ENCODE data around the gene PDZD2. TPM values are rescaled to one million over a fixed set of nuclear protein-coding genes. Genes with fewer than 3 reads are reported as not detected.

The PDZD2 gene
- total RNA-seq, 1 donor from 2014 or later = 42.7 TPM

DNA sequence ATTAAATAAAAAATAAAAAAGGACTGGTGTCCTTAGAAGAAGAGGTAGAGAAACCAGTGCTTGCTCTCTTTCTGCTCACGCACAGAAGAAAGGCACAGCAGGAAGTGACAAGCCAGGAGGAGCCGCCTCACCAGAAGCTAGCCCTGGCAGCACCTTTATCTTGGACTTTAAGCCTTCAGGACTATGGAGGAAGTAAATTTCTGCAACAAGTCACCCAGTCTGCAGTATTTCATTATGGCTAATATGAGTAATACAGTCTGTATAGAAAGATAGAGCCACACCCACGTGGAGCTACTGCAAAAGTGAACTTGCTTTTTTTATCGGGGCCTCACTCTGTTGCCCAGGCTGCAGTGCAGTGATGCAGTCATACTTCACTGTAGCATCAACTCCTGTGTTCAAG is 68.4 kb downstream of the PDZD2 start:
- H3K36me3 ChIP-seq = no peaks in the 10 kb centered on the region
- TF ChIP-seq POLR2A (IDR thresholded peaks at IDR 0.05) (no peak), POLR2AphosphoS5 (IDR thresholded peaks at IDR 0.05; ENCODE audit: insufficient read depth in 1 of 2, low read depth in 1 of 2) (no peak)
- TF ChIP-seq, protein P1, sequence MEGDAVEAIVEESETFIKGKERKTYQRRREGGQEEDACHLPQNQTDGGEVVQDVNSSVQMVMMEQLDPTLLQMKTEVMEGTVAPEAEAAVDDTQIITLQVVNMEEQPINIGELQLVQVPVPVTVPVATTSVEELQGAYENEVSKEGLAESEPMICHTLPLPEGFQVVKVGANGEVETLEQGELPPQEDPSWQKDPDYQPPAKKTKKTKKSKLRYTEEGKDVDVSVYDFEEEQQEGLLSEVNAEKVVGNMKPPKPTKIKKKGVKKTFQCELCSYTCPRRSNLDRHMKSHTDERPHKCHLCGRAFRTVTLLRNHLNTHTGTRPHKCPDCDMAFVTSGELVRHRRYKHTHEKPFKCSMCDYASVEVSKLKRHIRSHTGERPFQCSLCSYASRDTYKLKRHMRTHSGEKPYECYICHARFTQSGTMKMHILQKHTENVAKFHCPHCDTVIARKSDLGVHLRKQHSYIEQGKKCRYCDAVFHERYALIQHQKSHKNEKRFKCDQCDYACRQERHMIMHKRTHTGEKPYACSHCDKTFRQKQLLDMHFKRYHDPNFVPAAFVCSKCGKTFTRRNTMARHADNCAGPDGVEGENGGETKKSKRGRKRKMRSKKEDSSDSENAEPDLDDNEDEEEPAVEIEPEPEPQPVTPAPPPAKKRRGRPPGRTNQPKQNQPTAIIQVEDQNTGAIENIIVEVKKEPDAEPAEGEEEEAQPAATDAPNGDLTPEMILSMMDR (IDR thresholded peaks at IDR 0.05) = no peak

DNA sequence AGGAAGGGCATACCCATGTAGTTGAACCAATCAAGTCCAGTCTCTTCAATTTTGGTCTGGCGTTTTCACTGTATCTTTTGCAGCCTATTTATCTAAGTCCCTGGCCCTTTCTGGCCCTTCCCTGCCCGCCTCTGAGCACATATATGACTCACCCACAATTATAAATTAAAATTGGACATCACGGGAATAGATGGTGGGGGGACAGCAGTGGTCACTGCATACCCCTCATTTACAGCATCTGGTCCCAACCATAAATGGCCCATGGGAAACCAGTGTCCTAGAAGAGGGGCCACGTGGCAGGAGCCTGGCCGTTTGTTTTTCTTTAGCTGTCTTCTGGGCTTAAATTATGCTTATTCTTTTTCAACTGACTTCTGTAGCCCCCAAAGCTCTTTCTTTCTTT is 69.2 kb downstream of the PDZD2 start:
- Histone ChIP-seq H3K36me3 (no peaks in the 10 kb centered on the region), H3K4me3 (no peak overlapping the region), H3K27me3 (no peaks in the 10 kb centered on the region), H3K9me3 (no peaks in the 10 kb centered on the region), H3K4me1 (no peaks in the 10 kb centered on the region), H3K27ac (no peak overlapping the region)
- TF ChIP-seq POLR2AphosphoS5 (IDR thresholded peaks at IDR 0.05; ENCODE audit: insufficient read depth in 1 of 2, low read depth in 1 of 2) (no peak), POLR2A (IDR thresholded peaks at IDR 0.05) (no peak)
- TF ChIP-seq, protein P1 (IDR thresholded peaks at IDR 0.05) = no peak
- DNase-seq (ENCODE audit: extremely low spot score in 2 of 2) = no peak
- intact Hi-C loops (cut with DNase I) = no loop called here

More for the DNA sequence above, 68.4 kb downstream of the PDZD2 start:
- intact Hi-C loops (cut with DNase I) = no loop called here
- H3K27me3 ChIP-seq = no peaks in the 10 kb centered on the region
- H3K9me3 ChIP-seq = no peaks in the 10 kb centered on the region
- peaks cover 3% of the 10 kb centered on the region for H3K4me1 ChIP-seq
- no peak for DNase-seq (ENCODE audit: extremely low spot score in 2 of 2)
- H3K4me3 ChIP-seq = no peak overlapping the region
- no peak overlapping the region for H3K27ac ChIP-seq

DNA sequence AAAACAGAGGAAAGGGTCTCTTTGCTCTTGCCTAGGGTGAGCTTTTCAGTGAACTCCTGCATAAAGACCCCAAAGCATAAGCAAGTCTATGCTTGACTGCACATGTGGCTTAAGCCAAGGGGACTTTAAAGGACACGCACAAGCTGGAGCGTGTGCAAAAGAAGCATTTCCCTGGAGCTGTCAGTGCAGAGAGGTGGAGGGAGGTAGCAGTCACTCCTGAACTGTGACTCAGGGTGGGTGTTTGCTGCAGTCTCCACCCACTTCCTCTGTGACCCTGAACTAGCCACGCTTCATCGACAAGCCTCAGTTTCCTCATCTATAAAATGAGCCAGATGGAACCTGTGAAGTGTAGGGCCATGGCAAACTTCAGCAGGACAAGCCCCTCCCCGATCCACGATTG is 72.4 kb downstream of the PDZD2 start:
- Histone ChIP-seq H3K27me3 (no peaks in the 10 kb centered on the region), H3K27ac (no peak overlapping the region), H3K4me1 (no peaks in the 10 kb centered on the region), H3K36me3 (no peaks in the 10 kb centered on the region), H3K9me3 (no peaks in the 10 kb centered on the region), H3K4me3 (no peak overlapping the region)
- intact Hi-C loops (cut with DNase I) = no loop called here
- TF ChIP-seq, protein P1 (IDR thresholded peaks at IDR 0.05) = no peak
- no peak for TF ChIP-seq POLR2AphosphoS5 (IDR thresholded peaks at IDR 0.05; ENCODE audit: insufficient read depth in 1 of 2, low read depth in 1 of 2)
- TF ChIP-seq POLR2A (IDR thresholded peaks at IDR 0.05) = no peak
- no peak for DNase-seq (ENCODE audit: extremely low spot score in 2 of 2)

DNA sequence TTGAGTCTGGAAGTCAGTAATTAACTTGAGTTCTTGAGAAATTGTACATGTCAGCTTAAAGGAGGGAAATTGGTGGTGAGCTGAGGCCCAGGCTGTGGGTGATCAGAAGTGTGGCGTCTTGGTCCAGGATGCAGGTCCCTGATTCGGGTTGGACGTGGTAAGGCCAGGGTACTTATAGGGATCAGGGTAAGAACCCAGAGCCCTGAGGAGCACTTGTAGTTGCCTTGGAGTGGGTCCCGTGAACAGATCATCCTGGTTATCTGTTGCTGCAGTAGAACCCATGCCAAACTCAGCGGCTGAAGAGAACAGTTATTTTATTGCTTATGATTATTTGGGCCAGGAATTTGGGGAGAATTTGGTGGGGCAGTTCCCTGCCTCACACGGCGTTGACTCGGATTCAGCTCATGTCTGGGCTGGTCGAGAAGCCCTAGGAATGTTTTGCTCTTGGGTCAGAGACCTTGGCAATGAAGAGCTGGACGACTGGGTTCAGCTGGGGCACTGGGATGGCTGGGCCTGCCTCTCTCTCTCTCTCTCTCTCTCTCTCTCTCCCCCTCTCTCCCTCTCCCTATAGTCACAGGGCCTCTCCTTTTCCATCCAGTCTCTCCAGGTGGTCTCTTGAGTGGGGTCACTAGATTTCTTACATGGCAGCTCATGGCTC is 73.1 kb downstream of the PDZD2 start:
- Histone ChIP-seq H3K27me3 (no peaks in the 10 kb centered on the region), H3K27ac (no peak overlapping the region), H3K9me3 (no peaks in the 10 kb centered on the region), H3K36me3 (no peaks in the 10 kb centered on the region), H3K4me1 (no peaks in the 10 kb centered on the region), H3K4me3 (no peak overlapping the region)
- TF ChIP-seq, protein P1 (IDR thresholded peaks at IDR 0.05) = no peak
- TF ChIP-seq POLR2A (IDR thresholded peaks at IDR 0.05) (no peak), POLR2AphosphoS5 (IDR thresholded peaks at IDR 0.05; ENCODE audit: insufficient read depth in 1 of 2, low read depth in 1 of 2) (no peak)
- intact Hi-C loops (cut with DNase I) = no loop called here
- no peak for DNase-seq (ENCODE audit: extremely low spot score in 2 of 2)

DNA sequence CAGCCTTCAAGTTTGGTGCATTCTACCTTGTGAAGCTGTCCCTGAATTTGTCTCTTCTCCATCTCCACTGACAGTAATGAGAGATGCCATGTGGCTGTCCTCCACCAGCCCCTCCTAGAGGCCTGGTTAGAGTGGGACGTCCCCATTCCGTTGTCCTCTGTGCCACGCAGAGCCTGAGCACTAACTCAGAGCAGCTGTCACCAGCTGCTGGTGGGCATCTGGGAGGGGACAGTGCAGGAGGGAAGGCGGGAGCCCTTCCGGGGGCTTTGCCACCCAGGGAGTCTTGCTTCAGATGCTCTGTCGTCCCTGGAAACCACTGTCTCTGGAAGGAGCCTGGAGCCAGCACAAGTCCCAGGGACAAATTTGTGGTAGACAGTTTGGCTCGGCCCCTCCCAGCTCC is 78.6 kb downstream of the PDZD2 start:
- DNase-seq (ENCODE audit: extremely low spot score in 2 of 2) = no peak
- Histone ChIP-seq H3K9me3 (no peaks in the 10 kb centered on the region), H3K4me3 (no peak overlapping the region), H3K36me3 (no peaks in the 10 kb centered on the region), H3K4me1 (no peaks in the 10 kb centered on the region), H3K27ac (no peak overlapping the region), H3K27me3 (no peaks in the 10 kb centered on the region)
- TF ChIP-seq POLR2A (IDR thresholded peaks at IDR 0.05) = no peak
- TF ChIP-seq, protein P1 (IDR thresholded peaks at IDR 0.05) = no peak
- TF ChIP-seq POLR2AphosphoS5 (IDR thresholded peaks at IDR 0.05; ENCODE audit: insufficient read depth in 1 of 2, low read depth in 1 of 2) = no peak
- intact Hi-C loops (cut with DNase I) = no loop called here

All from vagina (tissue), 2 donors.